HepG2 (cell line): Measurements from ENCODE around the gene FAM174C. TPM values are rescaled to one million over a fixed set of nuclear protein-coding genes. Genes with fewer than 3 reads are reported as not detected.

Experiments used
- ATF1 ChIP-seq: IDR thresholded peaks from 2 replicates; pipeline ENCODE4 v1.6.1; 2016; ENCODE audit warnings: mild to moderate bottlenecking, control low read depth
- CSRNP2 ChIP-seq: sonication (generic); formaldehyde crosslinking; conservative IDR thresholded peaks from 2 replicates; pipeline ENCODE4 v1.8.0; 2022; ENCODE audit warnings: low read depth, missing genetic modification reagents
- EED ChIP-seq: sonication (generic); formaldehyde crosslinking; IDR thresholded peaks from 2 replicates; pipeline ENCODE4 v1.5.0; 2020; ENCODE audit warnings: mild to moderate bottlenecking, missing genetic modification reagents
- NCOA2 ChIP-seq: sonication (generic); formaldehyde crosslinking; IDR thresholded peaks from 2 replicates; pipeline ENCODE4 v1.8.0; 2022; ENCODE audit warnings: inconsistent platforms
- PAWR ChIP-seq: sonication (generic); formaldehyde crosslinking; IDR thresholded peaks from 2 replicates; pipeline ENCODE4 v1.4.0; 2020; ENCODE audit warnings: missing genetic modification reagents, mild to moderate bottlenecking, borderline replicate concordance
- RBAK ChIP-seq: sonication (generic); formaldehyde crosslinking; IDR thresholded peaks from 2 replicates; pipeline ENCODE4 v1.5.1; 2020; ENCODE audit warnings: mild to moderate bottlenecking, missing genetic modification reagents
- RFXANK ChIP-seq: IDR thresholded peaks from 2 replicates; pipeline ENCODE4 v1.6.1; 2016
- SNRNP70 ChIP-seq: fragments of 200-400 bp; formaldehyde crosslinking; IDR thresholded peaks from 2 replicates; pipeline ENCODE4 v1.6.1; 2017; ENCODE audit warnings: mild to moderate bottlenecking, low read depth, low read length, moderate library complexity
- TOPORS ChIP-seq: sonication (generic); formaldehyde crosslinking; IDR thresholded peaks from 2 replicates; pipeline ENCODE4 v1.8.0; 2023; ENCODE audit warnings: mild to moderate bottlenecking, missing genetic modification reagents
- ZBTB37 ChIP-seq: sonication (generic); formaldehyde crosslinking; IDR thresholded peaks from 2 replicates; pipeline ENCODE4 v1.4.0; 2020; ENCODE audit warnings: mild to moderate bottlenecking, missing genetic modification reagents
- ZKSCAN5 ChIP-seq: sonication (generic); formaldehyde crosslinking; IDR thresholded peaks from 2 replicates; pipeline ENCODE4 v1.5.1; 2020; ENCODE audit warnings: mild to moderate bottlenecking, missing genetic modification reagents
- ZNF274 ChIP-seq: sonication (generic); formaldehyde crosslinking; IDR thresholded peaks from 2 replicates; pipeline ENCODE4 v1.5.1; 2020; ENCODE audit warnings: mild to moderate bottlenecking, missing genetic modification reagents
- ZNF362 ChIP-seq: sonication (generic); formaldehyde crosslinking; IDR thresholded peaks from 2 replicates; pipeline ENCODE4 v1.4.0; 2020; ENCODE audit warnings: missing genetic modification reagents, mild to moderate bottlenecking, borderline replicate concordance
- ZNF652 ChIP-seq: IDR thresholded peaks from 2 replicates; pipeline ENCODE4 v1.6.1; 2016; ENCODE audit warnings: low read depth, borderline replicate concordance
- ZNF687 ChIP-seq: sonication (generic); formaldehyde crosslinking; IDR thresholded peaks from 2 replicates; pipeline ENCODE4 v1.5.1; 2020; ENCODE audit warnings: mild to moderate bottlenecking, missing genetic modification reagents, moderate library complexity
- ZNF761 ChIP-seq: sonication (generic); formaldehyde crosslinking; conservative IDR thresholded peaks from 2 replicates; pipeline ENCODE4 v1.4.0; 2020; ENCODE audit warnings: mild to moderate bottlenecking, missing genetic modification reagents
- ZNF883 ChIP-seq: sonication (generic); formaldehyde crosslinking; IDR thresholded peaks from 2 replicates; pipeline ENCODE4 v1.5.1; 2020; ENCODE audit warnings: mild to moderate bottlenecking, missing genetic modification reagents; ENCODE audit errors: not compliant biosample characterization
- ZSCAN20 ChIP-seq: sonication (generic); formaldehyde crosslinking; IDR thresholded peaks from 2 replicates; pipeline ENCODE4 v1.4.0; 2020; ENCODE audit warnings: missing genetic modification reagents, mild to moderate bottlenecking, borderline replicate concordance
- ZSCAN21 ChIP-seq: sonication (generic); formaldehyde crosslinking; IDR thresholded peaks from 2 replicates; pipeline ENCODE4 v1.8.0; 2022; ENCODE audit warnings: mild to moderate bottlenecking, missing genetic modification reagents, moderate library complexity, borderline replicate concordance
- polyA plus RNA-seq, 8 experiments: library from polyadenylated mRNA; depleted of rRNA in 3 of 8; stranded (reverse) in 7 of 8; unstranded in 1 of 8; fragments of >200 nt; fragmentation: Illumina TruSeq in 4 of 8; extraction: Trizol in 4 of 8; gene quantifications; 2 replicates each; pipeline versions ENCODE4 v1.2.1 to v1.2.3, GENCODE V29; 2011 to 2016; ENCODE audit warnings: low read depth in 4 of 8, missing spikeins in 1 of 8, mixed read lengths in 1 of 8; ENCODE audit not compliant: insufficient read depth in 1 of 8
- total RNA-seq, 5 experiments: library from RNA; depleted of rRNA; stranded (reverse); fragments of >200 nt; fragmentation: Illumina TruSeq; extraction: Trizol; gene quantifications; 2 replicates each; pipeline ENCODE4 v1.2.3, GENCODE V29; 2016; ENCODE audit warnings: low read depth in 1 of 5

Gene FAM174C
- total and polyA plus RNA-seq, 2 of the 13 experiments (the other 11 are each of a cell fraction or from before 2014, with no cell fraction given): 19.5 to 31.3 TPM

- TF ChIP-seq ZNF687 (CRISPR knock-in tag): peak; percentile 55; the same call in 1 of the 2 replicates
- no peak for TF ChIP-seq ZNF883 (CRISPR knock-in tag)
- TF ChIP-seq TOPORS: 0 out of 2 replicates have a peak, but pooled peaks have one; percentile 39
- TF ChIP-seq PAWR (CRISPR knock-in tag): no peak
- TF ChIP-seq ZNF761 (CRISPR knock-in tag): no peak
- TF ChIP-seq ZSCAN21 (CRISPR knock-in tag): no peak
- TF ChIP-seq RFXANK (CRISPR knock-in tag): no peak
- peak; percentile 15; the same call in 1 of the 2 replicates for TF ChIP-seq NCOA2 (CRISPR knock-in tag)
- no peak for TF ChIP-seq EED (CRISPR knock-in tag)
- no peak for TF ChIP-seq ZNF362 (CRISPR knock-in tag)
- no peak for TF ChIP-seq ZKSCAN5 (CRISPR knock-in tag)
- no peak for TF ChIP-seq ATF1 (CRISPR knock-in tag)
- no peak for TF ChIP-seq ZNF274 (CRISPR knock-in tag)
- no peak for TF ChIP-seq ZSCAN20 (CRISPR knock-in tag)
- TF ChIP-seq RBAK (CRISPR knock-in tag): no peak
- no peak for TF ChIP-seq ZBTB37 (CRISPR knock-in tag)
- TF ChIP-seq SNRNP70: no peak
- TF ChIP-seq CSRNP2 (CRISPR knock-in tag): no peak
- TF ChIP-seq ZNF652: no peak
Measured at GRCh38 chr19:1266916-1267476, 8.3 kb upstream of the FAM174C start (continued).
